NCI-H226 (cell line): ENCODE measurements around the gene C16orf86.

ENCODE experiments used
- DNase-seq: peaks from one replicate; pipeline ENCODE4 v3.0.0-alpha.2; 2015

The C16orf86 gene

DNA sequence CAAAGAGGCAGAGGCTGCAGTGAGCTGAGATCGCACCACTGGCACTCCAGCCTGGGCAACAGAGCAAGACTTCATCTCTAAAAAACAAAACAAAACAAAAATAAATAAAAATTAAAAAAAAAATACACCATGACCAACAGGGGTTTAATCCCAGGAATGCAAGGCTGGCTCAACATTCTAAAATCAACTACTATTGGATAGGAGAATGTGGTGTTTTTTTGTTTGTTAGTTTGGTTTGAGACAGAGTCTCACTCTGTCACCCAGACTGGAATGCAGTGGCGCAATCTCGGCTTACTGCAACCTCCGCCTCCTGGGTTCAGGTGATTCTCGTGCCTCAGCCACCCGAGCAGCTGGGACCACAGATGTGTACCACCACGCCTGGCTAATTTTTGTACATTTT is 32.7 kb downstream of the C16orf86 start:
- no peak for DNase-seq

- DNase-seq = no peak
These were observed 34.8 kb downstream of the C16orf86 start for GRCh38 chr16:67701420-67701819.

DNA sequence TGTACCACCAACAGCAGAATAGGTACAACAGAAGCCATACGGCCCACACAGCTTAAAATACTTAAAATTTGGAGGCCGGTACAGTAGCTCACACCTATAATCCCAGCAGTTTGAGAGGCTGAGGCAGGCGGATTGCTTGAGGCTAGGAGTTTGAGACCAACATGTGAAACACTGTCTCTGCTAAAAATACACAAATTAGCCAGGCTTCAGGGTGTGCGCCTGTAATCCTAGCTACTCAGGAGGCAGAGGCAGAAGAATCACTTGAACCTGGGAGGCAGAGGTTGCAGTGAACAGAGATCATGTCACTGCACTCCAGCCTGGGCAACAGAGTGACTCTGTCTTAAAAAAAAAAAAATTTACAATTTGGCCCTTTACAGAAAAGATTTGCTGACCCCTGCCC is 35.5 kb downstream of the C16orf86 start:
- DNase-seq = no peak

GRCh38 chr16:67703626-67704025 is 37.0 kb downstream of the C16orf86 start:
- DNase-seq = no peak

DNA sequence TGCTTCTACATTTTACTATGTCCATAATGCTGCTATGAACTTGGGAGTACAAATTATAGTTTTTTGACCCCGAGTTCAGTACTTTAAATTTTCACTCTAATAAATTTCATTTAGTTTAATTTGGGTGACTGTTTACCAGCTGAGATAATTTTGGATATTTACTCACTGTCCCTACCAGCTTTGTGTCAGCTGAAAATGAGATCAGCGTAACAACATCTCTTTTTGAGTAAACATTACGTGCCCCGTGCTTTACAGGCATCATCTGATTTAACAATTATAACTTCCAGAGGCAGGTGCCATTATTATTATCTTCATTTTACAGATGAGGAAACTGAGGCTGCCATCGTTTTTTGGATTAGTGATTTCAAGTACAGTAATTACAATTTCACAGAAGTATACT is 37.5 kb downstream of the C16orf86 start:
- DNase-seq = no peak

DNA sequence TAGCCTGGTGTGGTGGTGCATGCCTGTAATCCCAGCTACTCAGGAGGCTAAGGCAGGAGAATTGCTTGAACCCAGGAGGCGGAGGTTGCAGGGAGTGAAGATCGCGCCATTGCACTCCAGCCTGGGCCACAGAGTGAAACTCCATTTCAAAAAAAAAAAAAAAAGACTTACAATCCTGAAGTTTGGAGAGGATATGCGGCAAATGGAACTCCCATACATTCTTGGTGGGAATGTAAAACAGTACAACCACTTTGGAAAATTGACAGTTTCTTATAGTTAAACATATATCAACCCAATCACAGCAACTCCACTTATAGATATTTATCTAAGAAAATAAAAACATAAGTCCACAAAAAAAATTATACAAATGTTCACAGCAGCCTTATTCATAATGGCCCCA is 40.6 kb downstream of the C16orf86 start:
- no peak for DNase-seq

DNA sequence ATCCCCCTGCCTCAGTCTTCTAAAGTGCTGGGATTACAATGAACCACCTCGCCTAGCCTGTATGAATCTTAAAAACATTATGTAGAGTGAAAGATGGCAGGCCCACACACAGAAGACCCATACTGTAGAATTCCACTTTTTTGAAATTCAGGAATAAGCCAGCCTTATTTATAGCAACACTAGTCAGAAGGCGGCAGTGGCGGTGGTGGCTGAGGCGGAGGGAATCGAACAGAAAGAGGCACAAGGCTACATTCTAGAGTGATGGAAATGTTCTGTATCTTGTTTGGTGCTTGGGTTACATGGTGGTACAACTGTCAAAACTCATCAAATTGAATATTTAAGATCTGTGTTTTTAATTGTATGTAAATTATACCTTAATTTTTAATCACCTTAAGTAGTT is 41.2 kb downstream of the C16orf86 start:
- DNase-seq = no peak

- no peak for DNase-seq
These were observed 41.8 kb downstream of the C16orf86 start for GRCh38 chr16:67708368-67708771.

DNA sequence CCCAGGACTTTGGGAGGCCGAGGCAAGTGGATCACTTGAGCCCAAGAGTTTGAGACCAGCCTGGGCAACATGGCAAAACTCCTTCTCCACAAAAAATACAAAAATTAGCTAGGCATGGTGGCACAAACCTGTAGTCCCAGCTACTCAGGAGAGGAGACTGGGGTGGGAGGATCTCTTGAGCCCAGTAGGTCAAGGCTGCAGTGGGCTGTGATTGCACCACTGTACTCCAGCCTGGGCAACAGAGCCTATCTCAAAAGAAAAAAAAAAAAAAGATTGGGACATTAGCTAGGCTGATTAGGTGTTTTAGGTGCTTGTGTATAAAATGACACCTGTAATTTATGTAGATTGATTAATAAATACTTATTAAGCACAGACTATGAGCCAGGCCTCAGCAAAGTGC is 42.4 kb downstream of the C16orf86 start:
- DNase-seq = no peak

DNA sequence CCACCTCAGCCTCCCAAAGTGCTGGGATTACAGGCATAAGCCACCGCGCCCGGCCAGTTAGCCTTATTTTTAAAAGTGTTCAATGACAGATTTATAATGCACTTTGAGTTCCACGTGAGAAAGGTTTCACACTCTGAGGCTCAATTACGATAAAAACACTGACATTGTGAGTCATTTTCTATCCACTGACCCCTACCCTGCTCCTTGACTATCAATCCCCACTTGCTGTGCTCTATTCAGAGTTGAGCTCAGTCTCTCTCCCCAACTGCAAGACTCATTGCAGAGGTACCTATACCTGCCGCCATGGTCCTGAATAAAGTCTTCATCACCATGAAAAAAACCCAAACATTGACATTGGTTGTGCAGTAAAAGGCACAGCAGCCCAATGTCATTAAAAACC is 44.0 kb downstream of the C16orf86 start:
- DNase-seq = no peak

GRCh38 chr16:67713647-67714273 is 47.1 kb downstream of the C16orf86 start:
- no peak for DNase-seq

DNA sequence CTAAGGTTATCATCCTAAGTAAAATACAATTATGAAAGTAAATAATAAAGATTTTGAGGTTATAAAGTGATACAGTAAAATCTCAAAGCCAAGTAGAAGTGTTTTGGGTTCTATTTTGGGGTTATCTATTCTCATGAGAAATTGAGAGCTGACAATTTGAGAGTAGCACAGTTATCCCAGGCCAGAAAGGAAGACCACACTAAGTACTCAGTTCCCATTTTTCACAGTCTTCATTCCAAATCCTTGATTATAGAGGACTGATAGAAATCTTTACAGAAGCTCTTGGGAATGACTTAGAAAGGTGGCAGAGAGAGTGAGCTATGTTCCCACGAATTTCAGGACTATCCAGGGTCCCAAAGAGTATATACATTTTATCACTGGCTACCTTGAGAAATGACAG is 47.9 kb downstream of the C16orf86 start:
- no peak for DNase-seq

DNA sequence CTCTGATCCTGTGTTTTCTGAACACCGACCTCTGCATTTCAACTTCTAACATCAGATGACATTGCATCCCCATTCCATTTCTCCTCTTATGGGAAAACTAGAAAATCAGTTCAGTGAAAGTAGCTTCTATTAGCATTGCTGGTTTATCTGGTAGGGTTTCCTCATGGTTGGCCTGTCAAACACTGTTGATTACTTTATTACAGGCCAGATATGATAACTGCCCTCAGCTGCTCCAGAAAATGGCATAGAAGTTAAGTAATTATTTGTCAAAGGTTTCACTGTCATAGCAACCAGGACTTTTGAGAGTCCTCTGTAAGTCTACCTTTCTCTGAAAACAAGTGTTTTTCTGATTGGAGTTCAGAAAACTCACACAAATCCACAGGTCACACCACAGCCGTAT is 49.5 kb downstream of the C16orf86 start:
- no peak for DNase-seq
